Esophagus squamous epithelium (tissue), 5 donors: ENCODE measurements around the gene SSH2. TPM values are rescaled to one million over a fixed set of nuclear protein-coding genes. Genes with fewer than 3 reads are reported as not detected.

Source experiments
- DNase-seq: peaks from one replicate; lab custom pipeline; 2025; lab: John Stamatoyannopoulos, UW
- H3K27ac ChIP-seq, 4 donors: fragments of 200-600 bp; sonication (generic); one replicate each; pipeline ENCODE4 v1.5.1; 2016 to 2019; ENCODE audit warnings: mild to moderate bottlenecking in 1 of 4
- H3K27me3 ChIP-seq, 4 donors: fragments of 200-600 bp; sonication (generic); 1 replicate in 3 of 4; 2 replicates in 1 of 4; pipeline versions ENCODE4 v1.5.1 to v1.6.0; 2017 to 2021; ENCODE audit warnings: antibody characterized with exemption in 1 of 4
- H3K36me3 ChIP-seq, 3 donors: fragments of 200-600 bp; sonication (generic); one replicate each; pipeline ENCODE4 v1.5.1; 2016 to 2019
- H3K4me1 ChIP-seq, 3 donors: fragments of 200-600 bp; sonication (generic); one replicate each; pipeline ENCODE4 v1.5.1; 2017 to 2019
- H3K4me3 ChIP-seq, 4 donors: fragments of 200-600 bp; sonication (generic); 1 replicate in 3 of 4; 2 replicates in 1 of 4; pipeline ENCODE4 v1.5.1; 2016 to 2019; ENCODE audit warnings: mild to moderate bottlenecking in 2 of 4, moderate library complexity in 1 of 4
- H3K9me3 ChIP-seq, 3 donors: fragments of 200-600 bp; sonication (generic); one replicate each; pipeline ENCODE4 v1.5.1; 2016 to 2019
- POLR2A ChIP-seq, 4 donors: fragments of 450-650 bp; IDR thresholded peaks; one replicate each; pipeline ENCODE4 v1.6.1; 2017; ENCODE audit warnings: antibody characterized with exemption in 4 of 4, mild to moderate bottlenecking in 4 of 4, moderate library complexity in 3 of 4
- WGBS, 2 donors: methylation state at CpG; one replicate each; pipeline ENCODE4 v1.1.5; 2018; 5-methylcytosine and 5-hydroxymethylcytosine counted together
- intact Hi-C: fragments of 100-400 bp; cut with DNase I; formaldehyde crosslinking; loops from one replicate; pipeline ENCODE4 v1.15.0; 2022
- total RNA-seq, 4 donors: library from RNA; depleted of rRNA; stranded (reverse); fragments of >200 nt; gene quantifications; one replicate each; pipeline ENCODE4 v1.1.0, GENCODE V29; 2016
- TF ChIP-seq, protein P1 (sequence below), 6 experiments: fragments of 450-650 bp in 4 of 6; fragments of 200-600 bp in 2 of 6; sonication (generic) in 2 of 6; IDR thresholded peaks; one replicate each; pipeline ENCODE4 v1.5.1; 2016 to 2019; ENCODE audit warnings: antibody characterized with exemption in 6 of 6, mild to moderate bottlenecking in 4 of 6, moderate library complexity in 4 of 6
- donor health status: DM: yes; HTN: yes; CAD: no.

The SSH2 gene
- total RNA-seq, 4 donors from 2014 or later, result 9.4 to 29.4 (median 13.2) TPM

DNA sequence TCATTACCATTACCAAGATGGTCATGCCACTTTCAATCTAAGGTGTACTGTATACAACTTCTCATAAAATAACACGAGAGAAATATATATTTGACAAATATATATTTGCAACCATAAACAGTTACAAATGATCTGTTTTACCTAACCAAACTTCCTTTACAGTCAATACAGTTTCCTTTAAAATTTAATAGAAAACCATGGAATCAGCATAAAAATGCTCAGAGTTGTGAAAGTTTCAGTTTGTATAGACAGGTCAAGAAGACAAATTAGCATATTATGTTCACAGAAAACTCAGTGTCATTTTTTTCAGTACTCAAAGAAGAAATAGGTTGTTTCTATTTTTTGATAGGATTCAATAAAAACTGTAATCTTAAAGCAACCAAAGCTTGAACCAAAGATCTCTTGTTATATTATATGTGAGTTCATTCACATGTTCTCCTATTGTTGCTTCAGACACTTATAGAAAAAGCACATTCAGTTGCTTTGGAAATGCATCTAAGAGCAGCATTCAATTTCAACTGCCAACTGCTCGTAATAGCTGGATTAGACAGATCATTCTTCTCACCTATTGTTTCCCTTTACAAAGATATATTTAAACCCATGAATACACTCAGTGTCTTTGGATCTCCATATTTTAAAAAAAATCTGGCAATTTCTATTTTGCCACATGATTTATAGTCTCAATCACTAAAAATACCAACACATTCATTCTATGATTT is 15.1 kb downstream of the SSH2 start:
- WGBS, 2 donors, result 61 to 62% methylated on average over 2 of the region's 2 CpGs
- intact Hi-C loops, result no loop called here
- H3K27ac ChIP-seq, result no peak overlapping the region
- no peak for DNase-seq
- H3K4me1 ChIP-seq, result peaks cover 0 to 9% (median 0%) of the 10 kb centered on the region in 3 donors
- TF ChIP-seq, protein P1, sequence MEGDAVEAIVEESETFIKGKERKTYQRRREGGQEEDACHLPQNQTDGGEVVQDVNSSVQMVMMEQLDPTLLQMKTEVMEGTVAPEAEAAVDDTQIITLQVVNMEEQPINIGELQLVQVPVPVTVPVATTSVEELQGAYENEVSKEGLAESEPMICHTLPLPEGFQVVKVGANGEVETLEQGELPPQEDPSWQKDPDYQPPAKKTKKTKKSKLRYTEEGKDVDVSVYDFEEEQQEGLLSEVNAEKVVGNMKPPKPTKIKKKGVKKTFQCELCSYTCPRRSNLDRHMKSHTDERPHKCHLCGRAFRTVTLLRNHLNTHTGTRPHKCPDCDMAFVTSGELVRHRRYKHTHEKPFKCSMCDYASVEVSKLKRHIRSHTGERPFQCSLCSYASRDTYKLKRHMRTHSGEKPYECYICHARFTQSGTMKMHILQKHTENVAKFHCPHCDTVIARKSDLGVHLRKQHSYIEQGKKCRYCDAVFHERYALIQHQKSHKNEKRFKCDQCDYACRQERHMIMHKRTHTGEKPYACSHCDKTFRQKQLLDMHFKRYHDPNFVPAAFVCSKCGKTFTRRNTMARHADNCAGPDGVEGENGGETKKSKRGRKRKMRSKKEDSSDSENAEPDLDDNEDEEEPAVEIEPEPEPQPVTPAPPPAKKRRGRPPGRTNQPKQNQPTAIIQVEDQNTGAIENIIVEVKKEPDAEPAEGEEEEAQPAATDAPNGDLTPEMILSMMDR (IDR thresholded peaks at IDR 0.05), result no peak
- TF ChIP-seq POLR2A (IDR thresholded peaks at IDR 0.05), result no peak
- no peaks in the 10 kb centered on the region for H3K9me3 ChIP-seq
- no peaks in the 10 kb centered on the region for H3K27me3 ChIP-seq
- H3K4me3 ChIP-seq, result no peak overlapping the region
- no peaks in the 10 kb centered on the region for H3K36me3 ChIP-seq

DNA sequence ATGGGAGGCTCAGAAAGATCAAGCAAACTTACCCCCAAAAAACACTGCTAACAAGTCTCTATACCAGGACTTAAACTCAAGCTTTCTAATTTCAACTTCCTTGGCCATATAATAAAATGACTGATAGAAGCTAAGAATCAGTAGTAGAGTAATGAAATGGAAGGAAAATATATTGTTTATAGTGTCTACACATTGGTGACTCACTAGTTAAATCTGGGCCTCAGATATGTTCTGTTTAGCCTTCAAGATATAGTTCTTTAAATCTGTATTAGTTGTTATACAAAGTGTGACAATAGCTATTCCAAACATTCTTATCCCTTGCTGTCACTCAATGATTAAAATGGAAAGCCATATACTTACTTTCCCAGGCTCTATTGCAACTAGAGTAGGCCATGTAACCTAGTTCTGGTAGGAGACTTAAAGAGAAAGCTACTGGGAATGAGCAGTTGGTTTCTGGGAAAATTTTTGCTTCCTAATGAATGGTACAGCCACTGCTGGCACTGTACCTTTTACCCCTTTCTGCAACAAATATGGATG is 18.3 kb downstream of the SSH2 start:
- no peak for DNase-seq
- intact Hi-C loops, result no loop called here

DNA sequence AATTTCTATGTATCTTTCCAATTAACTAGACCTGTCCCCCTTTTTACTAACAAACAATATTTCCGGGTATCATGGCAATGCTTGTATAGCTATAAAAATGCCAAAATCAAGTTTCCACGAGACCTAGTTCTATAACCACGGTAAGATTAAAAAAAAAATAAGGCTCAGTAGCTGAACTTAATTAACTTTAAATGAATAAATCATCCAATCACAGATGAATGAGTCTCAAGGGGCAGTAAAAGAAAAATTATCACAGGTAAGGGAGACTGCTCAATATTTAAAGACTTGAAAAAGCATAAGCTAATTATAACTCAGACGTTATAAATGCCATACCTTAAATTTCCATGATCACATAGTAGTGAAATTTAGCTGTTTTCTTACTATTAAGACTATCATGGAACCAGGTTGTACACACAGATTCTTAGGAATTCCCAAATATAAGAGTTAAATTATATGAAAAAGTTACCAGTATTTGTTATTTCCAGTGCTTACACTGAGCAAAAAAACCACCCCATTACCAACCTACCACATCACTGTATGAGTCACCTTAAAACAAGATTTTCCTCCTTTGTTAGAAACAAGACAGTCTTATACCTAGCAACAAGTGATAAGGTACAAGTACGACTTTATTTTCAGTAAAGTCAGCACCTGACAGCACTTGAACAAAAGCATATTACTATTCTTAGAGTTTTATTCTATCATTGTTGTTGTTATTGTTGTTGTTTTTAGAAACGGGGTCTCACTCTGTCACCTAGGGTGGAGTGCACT is 20.6 kb downstream of the SSH2 start:
- peaks cover 0 to 5% (median 0%) of the 10 kb centered on the region in 3 donors for H3K4me1 ChIP-seq
- 73 to 79% methylated on average over 6 of the region's 6 CpGs for WGBS, 2 donors
- DNase-seq, result no peak

More for the DNA sequence above, 18.3 kb downstream of the SSH2 start:
- no peaks in the 10 kb centered on the region for H3K27me3 ChIP-seq
- no peak overlapping the region for H3K4me3 ChIP-seq
- TF ChIP-seq POLR2A (IDR thresholded peaks at IDR 0.05), result no peak
- TF ChIP-seq, protein P1 (IDR thresholded peaks at IDR 0.05), result no peak
- H3K36me3 ChIP-seq, result no peaks in the 10 kb centered on the region
- H3K9me3 ChIP-seq, result no peaks in the 10 kb centered on the region
- H3K27ac ChIP-seq, result no peak overlapping the region
- no peaks in the 10 kb centered on the region for H3K4me1 ChIP-seq

DNA sequence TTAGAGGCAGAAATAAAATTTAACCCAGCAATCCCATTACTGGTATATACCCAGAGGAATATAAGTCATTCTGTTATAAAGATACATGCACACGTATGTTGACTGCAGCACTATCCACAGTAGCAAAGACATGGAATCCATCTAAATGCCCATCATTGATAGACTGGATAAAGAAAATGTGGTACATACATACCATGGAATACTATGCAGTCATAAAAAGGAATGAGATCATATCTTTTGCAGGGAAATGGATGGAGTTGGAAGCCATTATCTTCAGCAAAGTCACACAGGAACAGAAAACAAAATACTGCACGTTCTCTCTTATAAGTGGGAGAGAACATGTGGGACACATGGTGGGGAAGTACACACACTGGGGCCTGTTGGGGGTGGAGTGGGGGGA is 23.1 kb downstream of the SSH2 start:
- no peak overlapping the region for H3K4me3 ChIP-seq
- H3K4me1 ChIP-seq, result peaks cover 0 to 5% (median 0%) of the 10 kb centered on the region in 3 donors
- DNase-seq, result no peak
- TF ChIP-seq, protein P1 (IDR thresholded peaks at IDR 0.05), result no peak
- TF ChIP-seq POLR2A (IDR thresholded peaks at IDR 0.05), result no peak
- intact Hi-C loops, result no loop called here
- H3K36me3 ChIP-seq, result no peaks in the 10 kb centered on the region
- WGBS, 2 donors, result 83 to 94% methylated on average over 2 of the region's 2 CpGs
- H3K27me3 ChIP-seq, result no peaks in the 10 kb centered on the region
- no peak overlapping the region for H3K27ac ChIP-seq
- no peaks in the 10 kb centered on the region for H3K9me3 ChIP-seq

More for the DNA sequence above, 20.6 kb downstream of the SSH2 start:
- Histone ChIP-seq H3K9me3 (no peaks in the 10 kb centered on the region), H3K27ac (no peak overlapping the region), H3K27me3 (no peaks in the 10 kb centered on the region), H3K36me3 (no peaks in the 10 kb centered on the region), H3K4me3 (no peak overlapping the region)
- TF ChIP-seq, protein P1 (IDR thresholded peaks at IDR 0.05), result no peak
- TF ChIP-seq POLR2A (IDR thresholded peaks at IDR 0.05), result no peak
- intact Hi-C loops, result no loop called here

DNA sequence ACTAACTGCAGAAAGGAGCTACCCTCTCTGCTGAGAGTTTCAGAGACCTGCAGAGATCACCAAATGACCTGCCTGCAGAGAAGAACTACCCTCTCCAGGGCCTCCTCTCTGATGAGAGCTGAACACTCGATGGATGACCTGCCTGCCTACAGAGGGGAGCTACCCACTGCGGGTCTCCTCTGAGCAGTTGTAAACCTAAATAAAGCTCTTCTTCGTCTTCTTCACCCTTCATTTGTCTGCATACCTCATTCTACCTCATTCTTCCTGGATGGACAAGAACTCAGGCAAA is 24.2 kb downstream of the SSH2 start:
- Histone ChIP-seq H3K4me1 (peaks cover 0 to 5% (median 0%) of the 10 kb centered on the region in 3 donors), H3K36me3 (no peaks in the 10 kb centered on the region), H3K9me3 (no peaks in the 10 kb centered on the region), H3K4me3 (no peak overlapping the region), H3K27me3 (no peaks in the 10 kb centered on the region), H3K27ac (no peak overlapping the region)
- TF ChIP-seq, protein P1 (IDR thresholded peaks at IDR 0.05), result no peak
- no peak for TF ChIP-seq POLR2A (IDR thresholded peaks at IDR 0.05)
- intact Hi-C loops, result no loop called here
- no peak for DNase-seq
- 91 to 100% methylated on average over 3 of the region's 3 CpGs for WGBS, 2 donors
